Stimulated activated naive CD8-positive, alpha-beta T cell treated with anti-CD3 and anti-CD28 coated beads, Interleukin-15, Interleukin-2, amounts not matched to agents 100 ng/mL and 50 ng/mL, for 24 hours (primary cell): Measurements from ENCODE around the gene LHFPL5.
A peak's percentile ranks its signal among the peaks of the same experiment; 100 is the strongest.

ENCODE experiments used
- H3K27ac Mint-ChIP-seq: one replicate; pipeline ENCODE4 v1.8.0; 2021; ENCODE audit warnings: mild to moderate bottlenecking, mixed read lengths
- H3K27me3 Mint-ChIP-seq: one replicate; pipeline ENCODE4 v1.8.0; 2021; ENCODE audit warnings: mixed read lengths
- H3K36me3 Mint-ChIP-seq: one replicate; pipeline ENCODE4 v1.8.0; 2021; ENCODE audit warnings: low read depth, mixed read lengths
- H3K4me1 Mint-ChIP-seq: one replicate; pipeline ENCODE4 v1.8.0; 2021; ENCODE audit warnings: low read depth, mixed read lengths
- H3K4me3 Mint-ChIP-seq: one replicate; pipeline ENCODE4 v1.8.0; 2021; ENCODE audit warnings: mild to moderate bottlenecking, mixed read lengths
- H3K9me3 Mint-ChIP-seq: one replicate; pipeline ENCODE4 v1.8.0; 2021; ENCODE audit warnings: mixed read lengths

Gene LHFPL5

GRCh38 chr6:35804996-35805736, at the start of gene LHFPL5:
LHFPL5 (plus strand) TSS chr6:35805352; CDS start chr6:35805671, 319 bp downstream.
- Mint-ChIP-seq H3K27me3 (peaks cover 20% of the 10 kb centered on the region), H3K36me3 (no peaks in the 10 kb centered on the region), H3K4me1 (peaks cover 3% of the 10 kb centered on the region), H3K27ac (no peak within 1 kb of the TSS), H3K4me3 (no peak within 1 kb of the TSS), H3K9me3 (no peaks in the 10 kb centered on the region)

GRCh38 chr6:35757456-35758123, 47.6 kb upstream of the LHFPL5 start:
- H3K27me3 Mint-ChIP-seq: peaks cover 26% of the 10 kb centered on the region
- H3K27ac Mint-ChIP-seq: no peak overlapping the region
- no peaks in the 10 kb centered on the region for H3K4me1 Mint-ChIP-seq
- H3K9me3 Mint-ChIP-seq: no peaks in the 10 kb centered on the region
- H3K36me3 Mint-ChIP-seq: no peaks in the 10 kb centered on the region
- no peak overlapping the region for H3K4me3 Mint-ChIP-seq

- no peak overlapping the region for H3K27ac Mint-ChIP-seq
- H3K9me3 Mint-ChIP-seq: no peaks in the 10 kb centered on the region
- H3K4me1 Mint-ChIP-seq: no peaks in the 10 kb centered on the region
- peaks cover 43% of the 10 kb centered on the region for H3K27me3 Mint-ChIP-seq
- no peak overlapping the region for H3K4me3 Mint-ChIP-seq
- H3K36me3 Mint-ChIP-seq: no peaks in the 10 kb centered on the region
Measured at GRCh38 chr6:35759426-35759825, 45.7 kb upstream of the LHFPL5 start.

- H3K9me3 Mint-ChIP-seq: no peaks in the 10 kb centered on the region
- no peak overlapping the region for H3K4me3 Mint-ChIP-seq
- H3K4me1 Mint-ChIP-seq: no peaks in the 10 kb centered on the region
- peaks cover 40% of the 10 kb centered on the region for H3K27me3 Mint-ChIP-seq
- no peaks in the 10 kb centered on the region for H3K36me3 Mint-ChIP-seq
- H3K27ac Mint-ChIP-seq: no peak overlapping the region
Measured at GRCh38 chr6:35765739-35766138, 39.4 kb upstream of the LHFPL5 start.

GRCh38 chr6:35769211-35769610, 35.9 kb upstream of the LHFPL5 start:
- Mint-ChIP-seq H3K9me3 (no peaks in the 10 kb centered on the region), H3K4me3 (no peak overlapping the region), H3K27me3 (peaks cover 13% of the 10 kb centered on the region), H3K4me1 (no peaks in the 10 kb centered on the region), H3K27ac (no peak overlapping the region), H3K36me3 (no peaks in the 10 kb centered on the region)

GRCh38 chr6:35771343-35771627, 33.9 kb upstream of the LHFPL5 start:
- H3K4me3 Mint-ChIP-seq: no peak overlapping the region
- peaks cover 13% of the 10 kb centered on the region for H3K27me3 Mint-ChIP-seq
- peaks cover 3% of the 10 kb centered on the region for H3K4me1 Mint-ChIP-seq
- no peak overlapping the region for H3K27ac Mint-ChIP-seq
- no peaks in the 10 kb centered on the region for H3K9me3 Mint-ChIP-seq
- H3K36me3 Mint-ChIP-seq: no peaks in the 10 kb centered on the region

GRCh38 chr6:35774116-35774794, 30.9 kb upstream of the LHFPL5 start:
- Mint-ChIP-seq H3K4me1 (peaks cover 7% of the 10 kb centered on the region), H3K27me3 (peaks cover 23% of the 10 kb centered on the region), H3K4me3 (no peak overlapping the region), H3K9me3 (no peaks in the 10 kb centered on the region), H3K36me3 (no peaks in the 10 kb centered on the region), H3K27ac (no peak overlapping the region)

GRCh38 chr6:35775031-35775430, 30.1 kb upstream of the LHFPL5 start:
- no peaks in the 10 kb centered on the region for H3K9me3 Mint-ChIP-seq
- H3K4me3 Mint-ChIP-seq: no peak overlapping the region
- peaks cover 7% of the 10 kb centered on the region for H3K4me1 Mint-ChIP-seq
- peaks cover 23% of the 10 kb centered on the region for H3K27me3 Mint-ChIP-seq
- no peak overlapping the region for H3K27ac Mint-ChIP-seq
- no peaks in the 10 kb centered on the region for H3K36me3 Mint-ChIP-seq

- peak within 1 kb of the TSS; percentile 72 for H3K4me3 Mint-ChIP-seq
- H3K27ac Mint-ChIP-seq: no peak within 1 kb of the TSS
- H3K9me3 Mint-ChIP-seq: no peaks in the 10 kb centered on the region
- peaks cover 28% of the 10 kb centered on the region for H3K27me3 Mint-ChIP-seq
- no peaks in the 10 kb centered on the region for H3K36me3 Mint-ChIP-seq
- H3K4me1 Mint-ChIP-seq: peaks cover 7% of the 10 kb centered on the region
Measured at GRCh38 chr6:35776364-35777215, 28.6 kb upstream of the LHFPL5 start, which contains the start of gene CLPSL2. CLPSL2 (plus strand) TSS chr6:35776598; CDS start chr6:35776619, 21 bp downstream.

GRCh38 chr6:35777356-35778102, 27.6 kb upstream of the LHFPL5 start:
- H3K9me3 Mint-ChIP-seq: no peaks in the 10 kb centered on the region
- H3K4me1 Mint-ChIP-seq: peaks cover 7% of the 10 kb centered on the region
- peak overlapping the region; percentile 33 for H3K4me3 Mint-ChIP-seq
- H3K36me3 Mint-ChIP-seq: no peaks in the 10 kb centered on the region
- H3K27ac Mint-ChIP-seq: no peak overlapping the region
- H3K27me3 Mint-ChIP-seq: peaks cover 28% of the 10 kb centered on the region

GRCh38 chr6:35778437-35778836, 26.7 kb upstream of the LHFPL5 start:
- H3K27me3 Mint-ChIP-seq: peaks cover 28% of the 10 kb centered on the region
- no peak overlapping the region for H3K27ac Mint-ChIP-seq
- peaks cover 7% of the 10 kb centered on the region for H3K4me1 Mint-ChIP-seq
- no peak overlapping the region for H3K4me3 Mint-ChIP-seq
- H3K9me3 Mint-ChIP-seq: no peaks in the 10 kb centered on the region
- no peaks in the 10 kb centered on the region for H3K36me3 Mint-ChIP-seq

GRCh38 chr6:35780719-35781118, 24.4 kb upstream of the LHFPL5 start, which contains the start of gene CLPSL1:
CLPSL1 (plus strand) TSS chr6:35781019; CDS start chr6:35781111, 92 bp downstream.
- Mint-ChIP-seq H3K27me3 (peaks cover 32% of the 10 kb centered on the region), H3K9me3 (no peaks in the 10 kb centered on the region), H3K4me3 (no peak within 1 kb of the TSS), H3K36me3 (no peaks in the 10 kb centered on the region), H3K4me1 (peaks cover 5% of the 10 kb centered on the region), H3K27ac (no peak within 1 kb of the TSS)

GRCh38 chr6:35781290-35781689, 23.9 kb upstream of the LHFPL5 start:
- Mint-ChIP-seq H3K27ac (no peak overlapping the region), H3K36me3 (no peaks in the 10 kb centered on the region), H3K9me3 (no peaks in the 10 kb centered on the region), H3K4me1 (peaks cover 3% of the 10 kb centered on the region), H3K27me3 (peaks cover 31% of the 10 kb centered on the region), H3K4me3 (no peak overlapping the region)

- Mint-ChIP-seq H3K27me3 (peaks cover 37% of the 10 kb centered on the region), H3K4me3 (no peak overlapping the region), H3K4me1 (no peaks in the 10 kb centered on the region), H3K36me3 (no peaks in the 10 kb centered on the region), H3K27ac (no peak overlapping the region), H3K9me3 (no peaks in the 10 kb centered on the region)
Measured at GRCh38 chr6:35782424-35782823, 22.7 kb upstream of the LHFPL5 start.
